ENCODE measurements around the gene RPL23.

- TF ChIP-seq, protein P1, sequence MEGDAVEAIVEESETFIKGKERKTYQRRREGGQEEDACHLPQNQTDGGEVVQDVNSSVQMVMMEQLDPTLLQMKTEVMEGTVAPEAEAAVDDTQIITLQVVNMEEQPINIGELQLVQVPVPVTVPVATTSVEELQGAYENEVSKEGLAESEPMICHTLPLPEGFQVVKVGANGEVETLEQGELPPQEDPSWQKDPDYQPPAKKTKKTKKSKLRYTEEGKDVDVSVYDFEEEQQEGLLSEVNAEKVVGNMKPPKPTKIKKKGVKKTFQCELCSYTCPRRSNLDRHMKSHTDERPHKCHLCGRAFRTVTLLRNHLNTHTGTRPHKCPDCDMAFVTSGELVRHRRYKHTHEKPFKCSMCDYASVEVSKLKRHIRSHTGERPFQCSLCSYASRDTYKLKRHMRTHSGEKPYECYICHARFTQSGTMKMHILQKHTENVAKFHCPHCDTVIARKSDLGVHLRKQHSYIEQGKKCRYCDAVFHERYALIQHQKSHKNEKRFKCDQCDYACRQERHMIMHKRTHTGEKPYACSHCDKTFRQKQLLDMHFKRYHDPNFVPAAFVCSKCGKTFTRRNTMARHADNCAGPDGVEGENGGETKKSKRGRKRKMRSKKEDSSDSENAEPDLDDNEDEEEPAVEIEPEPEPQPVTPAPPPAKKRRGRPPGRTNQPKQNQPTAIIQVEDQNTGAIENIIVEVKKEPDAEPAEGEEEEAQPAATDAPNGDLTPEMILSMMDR (IDR thresholded peaks at IDR 0.05) = peak; percentile 47
- TF ChIP-seq EZH2 (IDR thresholded peaks at IDR 0.05) = no peak
Measured at GRCh38 chr17:38864636-38865398, 11.3 kb upstream of the RPL23 start.

Data from neural progenitor cell (in vitro differentiated cells).